DOHH2 (cell line): Measurements from ENCODE around the gene NME2.

Source experiments
- H3F3A ChIP-seq: fragments of 200-600 bp; sonication (generic), shearing (Covaris generic); 2 replicates; pipeline ENCODE4 v1.6.0; 2016; ENCODE audit warnings: antibody characterized with exemption, mild to moderate bottlenecking; ENCODE audit not compliant: control insufficient read depth, insufficient read depth
- H3K27ac ChIP-seq: fragments of 200-600 bp; sonication (generic); 2 replicates; pipeline ENCODE4 v1.5.1; 2014; ENCODE audit warnings: low read depth, mild to moderate bottlenecking, low read length, moderate library complexity
- H3K27me3 ChIP-seq: fragments of 200-600 bp; sonication (generic); 2 replicates; pipeline ENCODE4 v1.6.1; 2014; ENCODE audit warnings: mild to moderate bottlenecking, low read length, mixed read lengths; ENCODE audit not compliant: control insufficient read depth
- H3K36me3 ChIP-seq: fragments of 200-600 bp; sonication (generic); 2 replicates; pipeline ENCODE4 v1.6.1; 2014; ENCODE audit warnings: mild to moderate bottlenecking, low read length, moderate library complexity, mixed read lengths; ENCODE audit not compliant: control insufficient read depth
- H3K4me1 ChIP-seq: fragments of 200-600 bp; sonication (generic); 2 replicates; pipeline ENCODE4 v1.6.1; 2014; ENCODE audit warnings: mild to moderate bottlenecking, low read length, mixed read lengths; ENCODE audit not compliant: control insufficient read depth
- H3K4me2 ChIP-seq: fragments of 200-600 bp; sonication (generic); 2 replicates; pipeline ENCODE4 v1.6.0; 2014; ENCODE audit warnings: mild to moderate bottlenecking, low read length, moderate library complexity
- H3K4me3 ChIP-seq: fragments of 200-600 bp; sonication (generic); 2 replicates; pipeline ENCODE4 v1.5.1; 2014; ENCODE audit warnings: mild to moderate bottlenecking, low read length, mixed read lengths
- H3K79me2 ChIP-seq: fragments of 200-600 bp; sonication (generic); 2 replicates; pipeline ENCODE4 v1.6.1; 2014; ENCODE audit warnings: mild to moderate bottlenecking, low read length, mixed read lengths; ENCODE audit not compliant: control insufficient read depth
- H3K9me2 ChIP-seq: fragments of 200-600 bp; sonication (generic); replicated peaks from 2 replicates; pipeline ENCODE4 v1.6.1; 2014; ENCODE audit warnings: mild to moderate bottlenecking, low read length, mixed read lengths; ENCODE audit not compliant: control insufficient read depth
- H3K9me3 ChIP-seq: fragments of 200-600 bp; sonication (generic); 2 replicates; pipeline ENCODE4 v1.6.1; 2014; ENCODE audit warnings: antibody characterized with exemption, low read length, mixed read lengths; ENCODE audit not compliant: control insufficient read depth, insufficient read depth
- H4K20me1 ChIP-seq: fragments of 200-600 bp; sonication (generic); 2 replicates; pipeline ENCODE4 v1.6.0; 2014; ENCODE audit warnings: low read depth, mild to moderate bottlenecking, antibody characterized with exemption, low read length, moderate library complexity; ENCODE audit not compliant: control insufficient read depth, insufficient read depth
- CTCF ChIP-seq: fragments of 200-600 bp; sonication (generic); IDR thresholded peaks from one replicate; pipeline ENCODE4 v1.5.1; 2014; ENCODE audit warnings: antibody characterized with exemption, mild to moderate bottlenecking, low read depth, low read length; ENCODE audit not compliant: poor library complexity, severe bottlenecking
- EZH2phosphoT487 ChIP-seq: fragments of 200-600 bp; sonication (generic); IDR thresholded peaks from 2 replicates; pipeline ENCODE4 v1.6.1; 2017; ENCODE audit warnings: borderline replicate concordance, mild to moderate bottlenecking, antibody characterized with exemption, low read length, moderate library complexity, mixed read lengths

NME2 gene

GRCh38 chr17:51154176-51154575 lies 12.0 kb upstream of the NME2 start:
- peaks cover 58% of the 10 kb centered on the region for H3K79me2 ChIP-seq
- peaks cover 3% of the 10 kb centered on the region for H4K20me1 ChIP-seq
- peaks cover 23% of the 10 kb centered on the region for H3K4me1 ChIP-seq
- H3K27me3 ChIP-seq, result no peaks in the 10 kb centered on the region
- H3K4me3 ChIP-seq, result peak overlapping the region; percentile 78
- no peaks in the 10 kb centered on the region for H3K9me2 ChIP-seq
- H3K27ac ChIP-seq, result peak overlapping the region; percentile 36
- no peaks in the 10 kb centered on the region for H3F3A ChIP-seq
- H3K9me3 ChIP-seq, result no peaks in the 10 kb centered on the region
- no peak for TF ChIP-seq EZH2phosphoT487
- no peak for TF ChIP-seq CTCF
- H3K4me2 ChIP-seq, result peak overlapping the region; percentile 61
- peaks cover 55% of the 10 kb centered on the region for H3K36me3 ChIP-seq

GRCh38 chr17:51155416-51155815 lies 10.8 kb upstream of the NME2 start:
- Histone ChIP-seq H3F3A (no peaks in the 10 kb centered on the region; the same call in 1 of the 2 replicates), H3K4me1 (peaks cover 23% of the 10 kb centered on the region), H3K4me3 (peak overlapping the region; percentile 78), H3K27me3 (no peaks in the 10 kb centered on the region), H3K4me2 (peak overlapping the region; percentile 61), H3K79me2 (peaks cover 65% of the 10 kb centered on the region), H3K27ac (no peak overlapping the region), H3K9me3 (no peaks in the 10 kb centered on the region), H4K20me1 (peaks cover 3% of the 10 kb centered on the region), H3K9me2 (no peaks in the 10 kb centered on the region), H3K36me3 (peaks cover 65% of the 10 kb centered on the region)
- TF ChIP-seq CTCF, result no peak
- no peak for TF ChIP-seq EZH2phosphoT487

- Histone ChIP-seq H3K9me3 (no peaks in the 10 kb centered on the region), H3K4me3 (no peak overlapping the region), H3K4me2 (no peak overlapping the region), H3K4me1 (peaks cover 15% of the 10 kb centered on the region), H3K79me2 (peaks cover 52% of the 10 kb centered on the region), H3F3A (peaks cover 16% of the 10 kb centered on the region), H3K27ac (no peak overlapping the region), H3K9me2 (no peaks in the 10 kb centered on the region), H3K27me3 (no peaks in the 10 kb centered on the region), H3K36me3 (peaks cover 86% of the 10 kb centered on the region), H4K20me1 (peaks cover 3% of the 10 kb centered on the region)
- no peak for TF ChIP-seq EZH2phosphoT487
- TF ChIP-seq CTCF, result no peak
Observed at GRCh38 chr17:51159604-51160003, 6.6 kb upstream of the NME2 start.
